K562 (cell line): ENCODE data around the gene H3-3A. TPM values are rescaled to one million over a fixed set of nuclear protein-coding genes. Genes with fewer than 3 reads are reported as not detected.
A peak's percentile ranks its signal among the peaks of the same experiment; 100 is the strongest.

Experiments used
- ATAC-seq: fragments of 200-7000 bp; cut with Tn5 transposase; 3 replicates; pipeline ENCODE4 v1.9.1; 2020; ENCODE audit warnings: moderate library complexity
- BruUV-seq: library from RNA; stranded (reverse); fragments of 400-500 nt; replicated peaks from 2 replicates; lab custom pipeline; 2021; lab: Mats Ljungman, UMichigan
- CTCF ChIA-PET: fragments of 300-600 bp; formaldehyde crosslinking; extraction: SDS; loops from one replicate; lab custom pipeline; 2021; ENCODE audit warnings: low intra/inter-chr PET ratio; lab: Yijun Ruan, JAX
- POLR2A ChIA-PET: fragments of 300-600, 350-650 bp; sonication (Branson Sonifier 250); formaldehyde crosslinking; extraction: SDS; loops from one replicate; lab custom pipeline; 2021; ENCODE audit warnings: antibody characterized with exemption, inconsistent platforms; lab: Yijun Ruan, JAX
- DNase-seq, 4 experiments: peaks; one replicate each; pipeline versions ENCODE4 v3.0.0 to v3.0.0-alpha.2; 2011 to 2018; ENCODE audit warnings: low spot score in 3 of 4, mixed read lengths in 3 of 4; ENCODE audit errors: extremely low read depth in 1 of 4
- FAIRE-seq: peaks from 2 replicates; lab custom pipeline; 2011; peaks lifted over from hg19 to GRCh38; lab: Jason Lieb, UNC
- H2AFZ ChIP-seq: 2 replicates; pipeline ENCODE4 v1.6.0; 2011; ENCODE audit warnings: low read depth, low read length, control low read depth, inconsistent platforms
- H3K27ac ChIP-seq: fragments of 200-600 bp; 3 replicates; pipeline ENCODE4 v1.8.0; 2011; ENCODE audit warnings: low read depth, mild to moderate bottlenecking, control low read depth, inconsistent platforms, low read length, moderate library complexity, mixed read lengths; ENCODE audit errors: extremely low read depth
- H3K27me3 ChIP-seq, 2 experiments: fragments of 300-600 bp in 1 of 2; 2 replicates in 1 of 2; 3 replicates in 1 of 2; pipeline versions ENCODE4 v1.6.0 to v1.8.0; 2011; ENCODE audit warnings: inconsistent platforms in 2 of 2, low read length in 2 of 2, mild to moderate bottlenecking in 1 of 2, mixed read lengths in 1 of 2, moderate library complexity in 1 of 2; ENCODE audit not compliant: control insufficient read depth in 2 of 2, insufficient read depth in 2 of 2
- H3K36me3 ChIP-seq: fragments of 300-600 bp; 3 replicates; pipeline ENCODE4 v1.8.0; 2011; ENCODE audit warnings: mild to moderate bottlenecking, low read length, inconsistent platforms; ENCODE audit not compliant: control insufficient read depth, insufficient read depth
- H3K4me1 ChIP-seq, 2 experiments: fragments of 200-600 bp in 1 of 2; replicated peaks in 1 of 2; 2 replicates in 1 of 2; 3 replicates in 1 of 2; pipeline versions ENCODE4 v1.5.1 to v1.8.0; 2011; ENCODE audit warnings: inconsistent platforms in 2 of 2, low read length in 2 of 2, mild to moderate bottlenecking in 1 of 2, mixed read lengths in 1 of 2, moderate library complexity in 1 of 2; ENCODE audit not compliant: control insufficient read depth in 2 of 2, insufficient read depth in 2 of 2
- H3K4me2 ChIP-seq: 2 replicates; pipeline ENCODE4 v1.6.1; 2011; ENCODE audit warnings: low read length, control low read depth, inconsistent platforms, mixed read lengths; ENCODE audit not compliant: insufficient read depth
- H3K4me3 ChIP-seq: fragments of 200-600 bp; sonication (generic), shearing (Covaris generic); 2 replicates; pipeline ENCODE4 v1.5.1; 2016; ENCODE audit warnings: control low read depth, inconsistent platforms
- H3K79me2 ChIP-seq: fragments of 200-600 bp; 3 replicates; pipeline ENCODE4 v1.8.0; 2011; ENCODE audit warnings: low read length, inconsistent platforms; ENCODE audit not compliant: control insufficient read depth, insufficient read depth
- H3K9ac ChIP-seq, 2 experiments: 2 replicates each; pipeline versions ENCODE4 v1.6.0 to v1.6.1; 2011; ENCODE audit warnings: low read depth in 2 of 2, low read length in 2 of 2, control low read depth in 1 of 2, inconsistent platforms in 1 of 2, mild to moderate bottlenecking in 1 of 2, mixed read lengths in 1 of 2; ENCODE audit not compliant: insufficient read depth in 1 of 2
- H3K9me1 ChIP-seq: one replicate; pipeline ENCODE4 v1.6.0; 2011; ENCODE audit warnings: inconsistent platforms, mild to moderate bottlenecking, low read length, moderate library complexity; ENCODE audit not compliant: control insufficient read depth, insufficient read depth
- H3K9me3 ChIP-seq: replicated peaks from 2 replicates; pipeline ENCODE4 v1.5.1; 2011; ENCODE audit warnings: low read depth, low read length, inconsistent platforms; ENCODE audit not compliant: control insufficient read depth, insufficient read depth
- H4K20me1 ChIP-seq: replicated peaks from 2 replicates; pipeline ENCODE4 v1.6.1; 2011; ENCODE audit warnings: low read length, inconsistent platforms, mixed read lengths; ENCODE audit not compliant: control insufficient read depth, insufficient read depth
- CBFB ChIP-seq: sonication (generic); formaldehyde crosslinking; IDR thresholded peaks from 2 replicates; pipeline ENCODE4 v1.4.0; 2020; ENCODE audit warnings: mild to moderate bottlenecking, missing genetic modification reagents
- CSDE1 ChIP-seq, 2 experiments: fragments of 450-650 bp; IDR thresholded peaks; 2 replicates each; pipeline ENCODE4 v1.6.1; 2016; ENCODE audit warnings: mild to moderate bottlenecking in 1 of 2
- GABPB1 ChIP-seq: sonication (generic); formaldehyde crosslinking; IDR thresholded peaks from 2 replicates; pipeline ENCODE4 v1.8.0; 2022; ENCODE audit warnings: mild to moderate bottlenecking, missing genetic modification reagents
- HOXB6 ChIP-seq: fragments of 250-450 bp; sonication (Bioruptor Pico); IDR thresholded peaks from 2 replicates; pipeline ENCODE4 v1.5.1; 2022; ENCODE audit warnings: mild to moderate bottlenecking, borderline replicate concordance
- IFI16 ChIP-seq: fragments of 250-450 bp; sonication (Bioruptor Pico); IDR thresholded peaks from 2 replicates; pipeline ENCODE4 v2.1.2; 2022; ENCODE audit warnings: mild to moderate bottlenecking, inconsistent platforms
- NCOA4 ChIP-seq: fragments of 450-650 bp; IDR thresholded peaks from 2 replicates; pipeline ENCODE4 v1.6.1; 2018; ENCODE audit warnings: mild to moderate bottlenecking; ENCODE audit not compliant: partially characterized antibody
- PREB ChIP-seq: sonication (generic); formaldehyde crosslinking; IDR thresholded peaks from 2 replicates; pipeline ENCODE4 v1.8.1; 2023; ENCODE audit warnings: mild to moderate bottlenecking, missing genetic modification reagents
- ZNF589 ChIP-seq: fragments of 200-800 bp; sonication (Bioruptor generic); IDR thresholded peaks from 2 replicates; pipeline ENCODE4 v1.6.1; 2016; ENCODE audit warnings: low read depth, missing genetic modification characterization, missing compliant biosample characterization
- WGBS: fragments of 100-300 bp; shearing (Covaris generic); methylation state at CpG from one replicate; pipeline ENCODE4 v1.1.6; 2016; ENCODE audit warnings: low coverage, mixed read lengths; ENCODE audit not compliant: insufficient coverage; ENCODE audit errors: missing lambda C conversion rate; 5-methylcytosine and 5-hydroxymethylcytosine counted together
- in situ Hi-C: fragments of 300-500 bp; cut with MboI; formaldehyde crosslinking; loops from 4 replicates; pipeline ENCODE4 v1.15.0; 2018; ENCODE audit warnings: inconsistent platforms, mixed read lengths
- intact Hi-C: fragments of 100-400 bp; cut with micrococcal nuclease; formaldehyde crosslinking; loops from 2 replicates; pipeline ENCODE4 v1.14.2; 2022
- polyA plus RNA-seq, 8 experiments: library from polyadenylated mRNA; depleted of rRNA in 4 of 8; stranded (reverse) in 5 of 8; unstranded in 3 of 8; fragments of >200 nt; fragmentation: Nextera tagmentation in 2 of 8; fragmentation: Illumina TruSeq in 1 of 8; extraction: Ambion mirVana in 2 of 8; extraction: Trizol in 1 of 8; gene quantifications; 2 replicates each; pipeline versions ENCODE4 v1.2.1 to v1.2.3, GENCODE V29; 2011 to 2014; ENCODE audit warnings: inconsistent platforms in 1 of 8, missing spikeins in 1 of 8
- total RNA-seq, 7 experiments: library from RNA; depleted of rRNA in 6 of 7; stranded (reverse); fragments of >200 nt in 6 of 7; fragmentation: Illumina TruSeq in 2 of 7; extraction: Trizol in 2 of 7; gene quantifications; 2 replicates each; pipeline versions ENCODE4 v1.2.1 to v1.2.3, GENCODE V29; 2011 to 2021; ENCODE audit warnings: low replicate concordance in 1 of 7
- TF ChIP-seq, protein P1 (sequence below): IDR thresholded peaks from 2 replicates; pipeline ENCODE4 v1.6.1; 2016; ENCODE audit warnings: missing genetic modification characterization, missing compliant biosample characterization
- TF ChIP-seq, protein P2 (sequence below): sonication (generic); formaldehyde crosslinking; IDR thresholded peaks from 2 replicates; pipeline ENCODE4 v1.8.0; 2022; ENCODE audit warnings: mild to moderate bottlenecking, missing genetic modification reagents
- TF ChIP-seq, protein P3 (sequence below), 2 experiments: IDR thresholded peaks in 1 of 2; conservative IDR thresholded peaks in 1 of 2; 2 replicates each; pipeline ENCODE4 v1.6.1; 2016; ENCODE audit warnings: low read depth in 2 of 2, mild to moderate bottlenecking in 1 of 2, missing compliant biosample characterization in 1 of 2, missing genetic modification characterization in 1 of 2, moderate library complexity in 1 of 2

The H3-3A gene
- total and polyA plus RNA-seq, 9 of the 15 experiments (the other 6 are each of a cell fraction or from before 2014, with no cell fraction given): 426 to 1,083 (median 591) TPM

GRCh38 chr1:226063224-226063976 lies 884 bp downstream of the H3-3A start:
- in situ Hi-C loops: no loop called here
- WGBS: under 1% methylated on average over 36 of the region's 36 CpGs
- peak overlapping the region; percentile 94 to 99 for H3K9ac ChIP-seq
- H3K4me2 ChIP-seq: peak overlapping the region; percentile 83
- ChIA-PET POLR2A (interaction anchor here (0.6 to 3.9 kb wide), 20 partner anchors 10 to 518 kb away, joined by 3 to 100 read pairs (median 4); partner anchors contain the start of genes ACBD3 and SDE2), CTCF (interaction anchor here (0.9 to 3.3 kb wide), 4 partner anchors 47 to 588 kb away, joined by 3 to 56 read pairs (median 4); no protein-coding TSS in a partner anchor)
- H3K4me3 ChIP-seq: peak overlapping the region; percentile 94
- no peaks in the 10 kb centered on the region; the same call in 1 of the 2 replicates for H3K9me3 ChIP-seq
- H3K4me1 ChIP-seq: peaks cover 7 to 24% of the 10 kb centered on the region in 2 experiments
- intact Hi-C loops: loop anchor here (5.0 kb wide), 3 partner anchors 134 to 251 kb away; partner anchors contain the start of gene EPHX1
- H3K79me2 ChIP-seq: peaks cover 69% of the 10 kb centered on the region
- H3K27me3 ChIP-seq: no peaks in the 10 kb centered on the region
- H3K27ac ChIP-seq: peak overlapping the region; percentile 97
- peaks cover 44% of the 10 kb centered on the region for H4K20me1 ChIP-seq
- TSS peak; percentile 43 for BruUV-seq
- peaks cover 40% of the 10 kb centered on the region for H3K36me3 ChIP-seq
- FAIRE-seq (peak; percentile 35), DNase-seq (peak in 2 of 4 experiments; percentile 34 to 65), ATAC-seq (peak; percentile 38)
- H3K9me1 ChIP-seq: peaks cover 8% of the 10 kb centered on the region
- no peak overlapping the region for H2AFZ ChIP-seq
- TF ChIP-seq CBFB (CRISPR knock-in tag): 0 out of 2 replicates have a peak, but pooled peaks have one; percentile 27
- no peak for TF ChIP-seq IFI16 (CRISPR knock-in tag)
- TF ChIP-seq, protein P1, sequence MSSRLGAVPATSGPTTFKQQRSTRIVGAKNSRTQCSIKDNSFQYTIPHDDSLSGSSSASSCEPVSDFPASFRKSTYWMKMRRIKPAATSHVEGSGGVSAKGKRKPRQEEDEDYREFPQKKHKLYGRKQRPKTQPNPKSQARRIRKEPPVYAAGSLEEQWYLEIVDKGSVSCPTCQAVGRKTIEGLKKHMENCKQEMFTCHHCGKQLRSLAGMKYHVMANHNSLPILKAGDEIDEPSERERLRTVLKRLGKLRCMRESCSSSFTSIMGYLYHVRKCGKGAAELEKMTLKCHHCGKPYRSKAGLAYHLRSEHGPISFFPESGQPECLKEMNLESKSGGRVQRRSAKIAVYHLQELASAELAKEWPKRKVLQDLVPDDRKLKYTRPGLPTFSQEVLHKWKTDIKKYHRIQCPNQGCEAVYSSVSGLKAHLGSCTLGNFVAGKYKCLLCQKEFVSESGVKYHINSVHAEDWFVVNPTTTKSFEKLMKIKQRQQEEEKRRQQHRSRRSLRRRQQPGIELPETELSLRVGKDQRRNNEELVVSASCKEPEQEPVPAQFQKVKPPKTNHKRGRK (tag): peak; percentile 49; the same call in 1 of the 2 replicates
- TF ChIP-seq, protein P2, sequence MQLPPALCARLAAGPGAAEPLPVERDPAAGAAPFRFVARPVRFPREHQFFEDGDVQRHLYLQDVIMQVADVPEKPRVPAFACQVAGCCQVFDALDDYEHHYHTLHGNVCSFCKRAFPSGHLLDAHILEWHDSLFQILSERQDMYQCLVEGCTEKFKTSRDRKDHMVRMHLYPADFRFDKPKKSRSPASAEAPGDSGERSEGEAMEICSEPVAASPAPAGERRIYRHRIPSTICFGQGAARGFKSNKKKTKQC: no peak
- TF ChIP-seq, protein P3, sequence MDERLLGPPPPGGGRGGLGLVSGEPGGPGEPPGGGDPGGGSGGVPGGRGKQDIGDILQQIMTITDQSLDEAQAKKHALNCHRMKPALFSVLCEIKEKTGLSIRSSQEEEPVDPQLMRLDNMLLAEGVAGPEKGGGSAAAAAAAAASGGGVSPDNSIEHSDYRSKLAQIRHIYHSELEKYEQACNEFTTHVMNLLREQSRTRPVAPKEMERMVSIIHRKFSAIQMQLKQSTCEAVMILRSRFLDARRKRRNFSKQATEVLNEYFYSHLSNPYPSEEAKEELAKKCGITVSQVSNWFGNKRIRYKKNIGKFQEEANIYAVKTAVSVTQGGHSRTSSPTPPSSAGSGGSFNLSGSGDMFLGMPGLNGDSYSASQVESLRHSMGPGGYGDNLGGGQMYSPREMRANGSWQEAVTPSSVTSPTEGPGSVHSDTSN (CRISPR knock-in tag; IDR thresholded peaks at IDR 0.05; ENCODE audit: low read depth): no peak
- TF ChIP-seq, protein P3 (tag; conservative IDR thresholded peaks at IDR 0.05; ENCODE audit: low read depth): 0 out of 2 replicates have a peak, but pooled peaks have one; percentile 30
- TF ChIP-seq HOXB6 (CRISPR knock-in tag): no peak
- no peak for TF ChIP-seq NCOA4
- 0 out of 2 replicates have a peak, but pooled peaks have one; percentile 11 for TF ChIP-seq PREB
- no peak for TF ChIP-seq CSDE1 (IDR thresholded peaks at IDR 0.05)
- TF ChIP-seq GABPB1: no peak
- TF ChIP-seq ZNF589 (CRISPR knock-in tag): 0 out of 2 replicates have a peak, but pooled peaks have one; percentile 25
